ENCODE results near the gene MYBPH.

Gene MYBPH, protein sequence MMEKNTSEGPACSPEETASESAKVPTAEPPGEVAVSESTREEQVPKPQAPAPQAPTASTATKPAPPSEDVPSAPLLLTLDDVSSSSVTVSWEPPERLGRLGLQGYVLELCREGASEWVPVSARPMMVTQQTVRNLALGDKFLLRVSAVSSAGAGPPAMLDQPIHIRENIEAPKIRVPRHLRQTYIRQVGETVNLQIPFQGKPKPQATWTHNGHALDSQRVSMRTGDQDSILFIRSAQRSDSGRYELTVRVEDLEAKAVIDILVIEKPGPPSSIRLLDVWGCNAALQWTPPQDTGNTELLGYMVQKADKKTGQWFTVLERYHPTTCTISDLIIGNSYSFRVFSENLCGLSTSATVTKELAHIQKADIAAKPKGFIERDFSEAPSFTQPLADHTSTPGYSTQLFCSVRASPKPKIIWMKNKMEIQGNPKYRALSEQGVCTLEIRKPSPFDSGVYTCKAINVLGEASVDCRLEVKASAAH

DNA sequence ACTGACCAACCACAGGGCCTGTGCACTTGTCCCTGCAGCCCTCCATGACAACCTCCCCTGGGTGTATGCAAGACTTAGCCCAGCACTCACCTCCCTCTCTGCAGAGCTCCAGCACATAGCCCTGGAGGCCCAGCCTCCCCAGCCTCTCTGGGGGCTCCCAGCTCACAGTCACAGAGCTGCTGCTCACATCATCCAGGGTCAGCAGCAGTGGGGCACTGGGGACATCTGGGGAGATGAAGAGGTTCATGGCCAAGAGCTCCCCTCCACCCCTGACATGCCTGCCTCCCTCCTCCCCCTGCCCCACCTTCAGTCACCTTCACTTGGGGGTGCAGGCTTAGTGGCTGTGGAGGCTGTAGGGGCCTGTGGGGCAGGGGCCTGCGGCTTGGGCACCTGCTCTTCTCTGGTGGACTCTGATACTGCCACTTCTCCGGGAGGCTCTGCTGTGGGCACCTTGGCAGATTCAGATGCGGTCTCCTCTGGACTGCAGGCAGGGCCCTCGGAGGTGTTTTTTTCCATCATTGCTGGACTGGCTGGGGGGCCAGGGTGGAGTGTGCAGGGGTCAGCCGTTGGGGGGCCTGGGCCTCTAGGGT, at the start of gene MYBPH:
MYBPH (minus strand) TSS at position 590 of the 590 bp plus-strand sequence; CDS start at position 519, 71 bp downstream.
- H3K4me3 Mint-ChIP-seq = no peak within 1 kb of the TSS
- H3K4me1 Mint-ChIP-seq = no peaks in the 10 kb centered on the region
- H3K36me3 Mint-ChIP-seq = no peaks in the 10 kb centered on the region
- no peaks in the 10 kb centered on the region for H3K27me3 Mint-ChIP-seq
- no peak within 1 kb of the TSS for H3K27ac Mint-ChIP-seq
- H3K9me3 Mint-ChIP-seq = no peaks in the 10 kb centered on the region

DNA sequence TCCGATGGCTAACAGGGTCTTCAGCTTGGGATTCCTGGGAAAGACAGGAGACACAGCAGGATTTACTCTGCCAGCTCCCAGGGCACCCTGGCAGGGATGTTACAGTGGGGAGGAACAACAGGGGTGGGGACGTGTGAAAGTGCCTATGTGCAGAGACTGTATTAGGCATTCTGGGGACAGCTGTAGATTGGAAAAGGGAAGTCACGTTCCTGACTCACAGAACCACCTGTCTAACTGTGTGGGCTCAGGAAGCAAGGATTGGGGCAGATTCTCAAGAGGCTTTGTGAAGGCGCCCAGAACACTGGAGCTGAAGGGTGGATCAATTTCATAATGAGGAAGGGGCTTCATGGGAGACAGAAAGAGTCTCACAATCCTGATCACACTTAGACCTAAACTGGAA, 49.4 kb upstream of the MYBPH start:
- Mint-ChIP-seq H3K27me3 (peaks cover 4% of the 10 kb centered on the region), H3K4me3 (no peak overlapping the region), H3K27ac (no peak overlapping the region), H3K9me3 (no peaks in the 10 kb centered on the region), H3K36me3 (no peaks in the 10 kb centered on the region), H3K4me1 (no peaks in the 10 kb centered on the region)

DNA sequence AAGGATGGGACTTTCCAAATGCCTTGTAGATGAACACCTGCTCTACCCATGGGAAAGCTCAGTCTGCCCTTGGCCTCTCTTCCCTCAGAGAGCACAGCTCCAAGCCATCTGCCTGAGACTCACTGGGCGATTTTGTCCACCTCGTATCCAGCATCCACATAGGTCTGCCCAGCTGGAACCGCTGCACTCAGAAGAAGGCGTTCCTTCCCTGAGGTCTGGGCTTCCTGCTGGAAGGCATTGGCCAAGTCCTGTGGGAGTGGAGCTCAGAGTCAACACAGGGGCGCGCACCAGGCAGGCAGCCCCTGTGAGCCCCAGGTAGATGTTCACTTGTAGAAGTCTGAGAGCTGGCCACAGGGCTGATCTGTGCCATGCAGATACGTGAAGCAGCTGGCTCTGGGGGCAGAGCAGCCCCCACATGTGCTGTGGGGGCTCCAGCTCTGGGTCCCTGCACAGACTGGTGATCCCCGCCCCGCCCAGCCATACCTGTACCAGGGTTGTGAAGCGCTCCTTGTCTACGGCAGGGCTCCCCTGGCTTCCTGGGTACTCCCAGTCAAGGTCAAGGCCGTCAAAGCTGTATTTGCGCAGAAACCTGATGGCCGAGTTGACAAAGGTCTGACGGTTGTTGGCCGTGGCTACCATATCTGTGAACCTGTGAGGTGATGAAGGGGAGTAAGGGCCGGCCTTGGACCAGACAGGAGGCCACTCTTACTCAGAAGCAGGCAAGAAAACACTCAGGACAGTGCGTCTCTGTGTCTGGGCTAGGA, 47.6 kb upstream of the MYBPH start:
- H3K27me3 Mint-ChIP-seq = peaks cover 1% of the 10 kb centered on the region
- H3K27ac Mint-ChIP-seq = no peak overlapping the region
- H3K4me1 Mint-ChIP-seq = no peaks in the 10 kb centered on the region
- no peak overlapping the region for H3K4me3 Mint-ChIP-seq
- no peaks in the 10 kb centered on the region for H3K9me3 Mint-ChIP-seq
- H3K36me3 Mint-ChIP-seq = no peaks in the 10 kb centered on the region

DNA sequence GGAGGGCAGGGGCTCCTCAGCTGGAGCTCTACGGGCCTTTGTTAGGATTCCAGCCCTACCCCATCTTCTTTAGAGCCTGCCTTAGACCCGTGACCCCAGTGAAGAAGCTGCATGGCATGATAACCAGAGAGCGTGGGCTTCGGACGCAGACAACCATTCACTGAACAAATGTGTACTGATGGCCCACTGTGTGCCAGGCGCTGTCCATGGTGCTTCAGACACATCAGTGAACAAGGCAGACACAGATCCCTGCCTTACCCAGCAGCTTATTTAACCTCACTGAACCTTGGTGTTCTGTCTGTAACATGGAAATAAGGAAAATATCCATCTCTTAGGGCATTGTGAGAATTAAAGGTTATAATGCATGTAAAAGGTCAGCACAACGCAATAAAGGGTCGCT, 44.3 kb upstream of the MYBPH start:
- peaks cover 3% of the 10 kb centered on the region for H3K27me3 Mint-ChIP-seq

DNA sequence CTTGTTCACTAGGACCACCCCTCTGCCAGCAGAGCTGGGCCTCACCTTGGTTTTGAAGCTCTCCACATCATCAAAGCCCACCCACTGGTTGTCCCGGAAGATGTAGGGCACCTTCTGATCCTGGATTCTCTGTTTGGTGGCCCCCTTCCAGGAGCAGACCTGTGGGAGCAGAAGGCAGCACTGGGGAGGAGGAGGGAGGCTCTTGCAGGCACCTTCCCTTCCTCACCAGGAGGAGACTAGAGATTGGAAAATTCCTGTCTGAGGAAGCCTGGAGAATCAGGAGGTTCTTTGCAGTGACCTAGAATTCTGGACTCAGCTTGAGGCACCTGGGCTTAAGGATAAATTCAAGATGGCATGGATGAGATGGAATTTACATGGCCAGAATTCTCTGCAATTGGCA, 43.5 kb upstream of the MYBPH start:
- Mint-ChIP-seq H3K27ac (no peak overlapping the region), H3K4me1 (no peaks in the 10 kb centered on the region), H3K36me3 (no peaks in the 10 kb centered on the region), H3K9me3 (no peaks in the 10 kb centered on the region), H3K27me3 (peaks cover 3% of the 10 kb centered on the region), H3K4me3 (no peak overlapping the region)

More for the DNA sequence above, 44.3 kb upstream of the MYBPH start:
- H3K36me3 Mint-ChIP-seq = no peaks in the 10 kb centered on the region
- no peak overlapping the region for H3K4me3 Mint-ChIP-seq
- H3K9me3 Mint-ChIP-seq = no peaks in the 10 kb centered on the region
- H3K4me1 Mint-ChIP-seq = no peaks in the 10 kb centered on the region
- H3K27ac Mint-ChIP-seq = no peak overlapping the region

DNA sequence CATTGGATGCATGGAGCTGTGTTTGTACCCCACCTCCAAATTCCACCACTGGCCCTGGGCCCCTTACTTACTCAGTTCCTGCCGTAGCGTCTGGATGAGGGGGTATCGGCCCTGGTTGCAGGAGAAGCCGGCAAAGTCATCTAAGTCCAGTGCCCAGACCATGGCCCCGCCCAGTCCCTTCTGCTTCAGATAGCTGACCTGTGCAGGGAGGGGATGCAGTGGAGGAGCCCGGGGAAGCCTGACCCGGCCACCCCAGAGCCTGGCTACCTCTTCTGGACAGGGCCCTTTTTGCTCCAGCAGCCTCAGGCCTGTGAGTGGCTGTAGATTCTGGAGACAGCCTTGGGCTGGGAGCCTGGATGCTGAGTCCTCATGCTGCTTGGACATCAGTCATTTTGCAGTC, 42.0 kb upstream of the MYBPH start:
- no peaks in the 10 kb centered on the region for H3K36me3 Mint-ChIP-seq

DNA sequence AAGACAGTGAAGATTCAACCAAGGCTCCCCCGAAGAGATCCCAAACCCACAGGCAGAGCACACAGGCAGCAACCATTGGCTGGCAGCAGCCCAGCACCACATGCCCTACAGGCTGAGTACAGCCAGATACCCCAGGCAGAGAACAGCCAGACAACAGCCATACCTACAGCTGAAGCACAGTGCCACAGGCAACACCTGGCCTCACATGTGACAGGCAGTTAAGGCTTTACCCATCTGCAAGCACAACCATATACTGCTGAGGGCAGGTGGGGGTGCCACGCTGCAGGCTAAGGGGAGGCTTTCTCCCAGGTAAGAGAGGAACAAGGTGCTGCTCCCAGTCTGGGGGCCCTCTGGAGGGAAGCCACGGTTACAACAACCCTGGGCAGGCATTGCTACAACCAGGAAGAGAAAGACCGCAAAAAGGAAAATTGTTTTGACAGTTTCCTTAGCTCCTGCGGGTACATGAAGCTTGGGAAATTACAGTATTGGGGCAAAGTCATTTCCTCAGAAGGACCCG, 41.6 kb upstream of the MYBPH start:
- Mint-ChIP-seq H3K4me3 (no peak overlapping the region), H3K27me3 (peaks cover 3% of the 10 kb centered on the region), H3K4me1 (no peaks in the 10 kb centered on the region), H3K36me3 (no peaks in the 10 kb centered on the region), H3K27ac (no peak overlapping the region), H3K9me3 (no peaks in the 10 kb centered on the region)

More for the DNA sequence above, 42.0 kb upstream of the MYBPH start:
- Mint-ChIP-seq H3K27ac (no peak overlapping the region), H3K4me3 (no peak overlapping the region), H3K9me3 (no peaks in the 10 kb centered on the region), H3K27me3 (peaks cover 3% of the 10 kb centered on the region), H3K4me1 (no peaks in the 10 kb centered on the region)

DNA sequence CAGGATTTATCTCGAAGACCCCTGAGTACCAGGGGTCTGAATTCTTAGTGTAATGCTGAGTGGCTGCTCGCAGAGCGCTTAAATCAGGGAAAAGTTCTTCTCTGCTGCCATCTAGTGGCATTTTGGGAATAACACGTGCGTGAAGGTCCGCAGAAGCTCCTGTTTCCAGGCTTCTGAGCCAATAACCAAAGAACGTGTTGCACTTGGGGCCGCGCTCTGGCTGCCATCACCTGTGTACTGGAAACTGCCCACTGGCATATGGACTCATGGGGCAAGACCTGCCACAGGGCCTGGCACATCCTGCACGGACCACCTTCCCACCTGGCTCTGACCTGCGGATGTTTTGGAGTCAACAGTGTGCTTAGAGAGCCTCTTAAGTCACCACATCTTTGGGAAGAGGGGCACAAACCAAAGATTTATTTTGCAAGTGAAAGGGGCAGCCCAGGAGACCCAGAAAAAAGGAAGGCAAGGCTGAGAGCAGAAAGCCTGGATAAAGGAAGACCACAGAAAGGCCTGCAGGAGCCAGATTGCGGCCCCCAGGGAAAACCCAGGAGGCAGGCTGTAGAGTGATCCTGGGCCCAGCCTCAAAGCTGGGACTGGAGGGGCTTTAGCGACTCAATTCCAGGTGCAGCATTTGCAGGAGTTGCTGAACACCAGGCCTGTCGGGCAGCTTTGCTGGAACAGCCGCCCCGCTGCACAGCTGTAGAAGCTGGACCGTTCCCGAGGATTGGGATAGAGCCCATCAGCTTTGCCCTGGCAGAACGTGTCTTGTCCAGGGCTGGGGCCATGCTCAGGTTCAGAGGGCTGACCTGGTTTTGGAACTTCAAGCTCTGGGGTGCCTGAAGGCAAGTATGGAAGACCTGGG, 40.9 kb upstream of the MYBPH start:
- Mint-ChIP-seq H3K27me3 (peaks cover 3% of the 10 kb centered on the region), H3K27ac (no peak overlapping the region), H3K4me3 (no peak overlapping the region), H3K36me3 (no peaks in the 10 kb centered on the region), H3K9me3 (no peaks in the 10 kb centered on the region), H3K4me1 (no peaks in the 10 kb centered on the region)

DNA sequence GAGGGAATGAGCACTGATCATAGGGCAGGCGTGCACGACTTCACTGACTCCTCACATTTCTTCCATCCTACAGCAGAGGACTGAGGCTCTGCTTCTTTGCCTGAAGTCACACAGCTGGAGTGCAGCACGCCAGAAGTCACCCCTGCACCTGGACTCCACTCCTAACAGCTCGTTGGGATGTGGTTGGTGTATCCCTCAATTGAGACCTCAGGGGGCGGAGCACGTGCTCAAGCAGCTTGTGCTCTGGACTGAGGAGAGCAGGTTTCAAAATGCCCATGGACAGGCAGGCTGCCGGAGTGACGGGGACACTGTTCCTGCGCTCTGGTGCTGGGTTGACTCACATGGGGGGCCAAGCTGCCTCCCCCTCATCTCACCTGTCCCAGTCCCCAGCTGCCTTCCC, 39.9 kb upstream of the MYBPH start:
- peaks cover 3% of the 10 kb centered on the region for H3K27me3 Mint-ChIP-seq
- H3K4me3 Mint-ChIP-seq = no peak overlapping the region
- H3K27ac Mint-ChIP-seq = no peak overlapping the region
- H3K36me3 Mint-ChIP-seq = no peaks in the 10 kb centered on the region
- H3K4me1 Mint-ChIP-seq = no peaks in the 10 kb centered on the region
- H3K9me3 Mint-ChIP-seq = no peaks in the 10 kb centered on the region

DNA sequence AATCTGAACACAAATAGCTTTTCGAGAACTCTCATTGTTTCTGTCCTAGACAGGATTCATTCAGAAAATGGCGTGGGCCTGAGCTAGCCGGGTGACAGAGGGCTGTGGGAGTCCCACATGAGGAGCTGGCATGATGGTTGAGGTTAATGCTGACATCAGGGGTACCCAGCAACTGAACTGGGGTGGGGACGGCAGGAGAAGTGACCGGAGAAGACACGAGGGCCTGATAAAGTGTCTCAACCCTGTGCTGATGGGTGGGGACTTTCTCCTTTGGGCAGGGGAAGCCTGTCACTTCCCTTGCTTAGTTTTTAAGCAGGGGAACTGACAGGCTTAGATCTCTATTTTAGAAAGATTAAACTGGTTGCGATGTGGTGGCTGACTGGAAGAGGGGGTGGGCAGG, 39.2 kb upstream of the MYBPH start:
- H3K27ac Mint-ChIP-seq = no peak overlapping the region
- no peaks in the 10 kb centered on the region for H3K9me3 Mint-ChIP-seq
- H3K4me1 Mint-ChIP-seq = no peaks in the 10 kb centered on the region
- no peaks in the 10 kb centered on the region for H3K36me3 Mint-ChIP-seq
- no peak overlapping the region for H3K4me3 Mint-ChIP-seq
- peaks cover 3% of the 10 kb centered on the region for H3K27me3 Mint-ChIP-seq

DNA sequence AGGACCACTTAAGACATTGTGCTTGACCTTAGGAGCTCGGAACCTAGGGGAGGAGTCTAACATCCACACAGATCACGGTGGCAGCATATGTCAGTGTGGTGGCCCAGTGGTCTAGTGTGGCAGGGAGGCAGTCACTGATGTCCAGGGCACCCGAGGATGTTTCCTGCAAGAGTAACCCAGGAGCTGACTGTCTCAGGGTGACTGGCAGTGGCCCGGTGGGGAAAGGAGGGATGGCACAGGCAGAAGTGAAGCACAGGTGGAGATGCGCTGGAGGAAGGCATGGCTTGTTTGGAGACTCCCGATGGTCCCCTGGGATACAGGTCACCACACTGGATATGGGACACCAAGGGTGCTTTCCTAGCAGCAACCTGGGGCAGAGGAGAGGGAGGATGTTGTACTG, 37.5 kb upstream of the MYBPH start:
- no peaks in the 10 kb centered on the region for H3K36me3 Mint-ChIP-seq
- no peak overlapping the region for H3K4me3 Mint-ChIP-seq
- no peaks in the 10 kb centered on the region for H3K4me1 Mint-ChIP-seq
- H3K27me3 Mint-ChIP-seq = peaks cover 3% of the 10 kb centered on the region
- no peaks in the 10 kb centered on the region for H3K9me3 Mint-ChIP-seq
- no peak overlapping the region for H3K27ac Mint-ChIP-seq

DNA sequence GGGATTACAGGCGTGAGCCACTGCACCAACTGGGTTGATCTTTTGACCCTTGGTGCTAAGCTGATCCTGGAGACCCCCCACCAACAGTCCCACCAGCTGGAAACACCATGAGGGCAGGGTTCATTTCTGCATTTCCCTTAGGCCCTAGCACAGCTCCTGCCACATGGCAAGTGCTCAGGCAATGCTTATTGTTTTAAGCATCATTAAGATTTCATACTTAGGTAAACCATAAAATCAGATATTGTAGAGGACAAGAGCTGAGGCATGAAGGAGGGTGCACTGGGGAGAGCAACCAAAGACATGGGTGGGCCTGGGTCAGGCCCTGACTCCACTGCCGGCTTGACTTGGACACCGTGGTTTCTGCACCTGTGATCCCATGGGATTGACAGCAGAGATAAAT, 36.2 kb upstream of the MYBPH start:
- no peak overlapping the region for H3K4me3 Mint-ChIP-seq
- H3K36me3 Mint-ChIP-seq = no peaks in the 10 kb centered on the region
- no peaks in the 10 kb centered on the region for H3K4me1 Mint-ChIP-seq
- H3K9me3 Mint-ChIP-seq = no peaks in the 10 kb centered on the region
- peaks cover 3% of the 10 kb centered on the region for H3K27me3 Mint-ChIP-seq
- no peak overlapping the region for H3K27ac Mint-ChIP-seq

DNA sequence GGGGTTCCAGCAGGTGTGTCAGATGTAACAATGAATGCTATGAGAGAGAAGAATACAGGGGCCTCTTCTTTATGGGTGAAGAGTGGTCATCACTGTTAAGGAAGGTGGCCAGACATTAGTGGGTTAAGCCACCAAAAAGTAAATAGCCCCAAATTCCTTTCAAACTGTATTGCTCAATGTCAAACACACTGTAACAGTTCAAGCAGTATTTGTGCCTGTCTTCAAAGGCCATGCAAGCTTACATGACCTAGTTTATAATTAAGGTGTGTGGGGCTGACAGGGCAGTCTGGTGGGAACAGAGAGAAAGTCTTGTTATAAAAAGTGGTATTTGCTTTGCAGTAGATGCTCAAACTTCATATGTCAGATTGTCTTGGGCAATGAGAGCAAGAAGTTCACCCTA, 35.4 kb upstream of the MYBPH start:
- no peak overlapping the region for H3K4me3 Mint-ChIP-seq
- no peaks in the 10 kb centered on the region for H3K4me1 Mint-ChIP-seq
- H3K9me3 Mint-ChIP-seq = no peaks in the 10 kb centered on the region
- H3K27ac Mint-ChIP-seq = no peak overlapping the region
- no peaks in the 10 kb centered on the region for H3K36me3 Mint-ChIP-seq
- H3K27me3 Mint-ChIP-seq = no peaks in the 10 kb centered on the region

DNA sequence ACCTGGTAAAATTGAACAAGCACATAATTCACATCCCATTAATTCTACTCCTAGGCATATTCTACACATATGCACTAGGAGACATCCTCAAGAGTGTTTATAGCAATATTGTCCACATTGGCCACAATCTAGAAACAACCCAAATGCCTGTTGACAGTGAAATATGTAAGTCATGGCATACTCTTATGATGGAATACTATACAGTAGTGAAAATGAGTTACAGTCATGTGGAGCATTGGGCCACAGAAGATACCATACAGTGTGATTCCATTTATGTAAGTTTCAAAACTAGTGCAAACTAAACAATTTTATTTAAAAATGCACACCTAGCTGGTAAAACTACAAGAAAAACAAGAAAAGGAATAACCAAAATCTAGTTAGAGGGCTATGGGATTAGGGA, 34.7 kb upstream of the MYBPH start:
- Mint-ChIP-seq H3K27ac (no peak overlapping the region), H3K4me1 (no peaks in the 10 kb centered on the region)

DNA sequence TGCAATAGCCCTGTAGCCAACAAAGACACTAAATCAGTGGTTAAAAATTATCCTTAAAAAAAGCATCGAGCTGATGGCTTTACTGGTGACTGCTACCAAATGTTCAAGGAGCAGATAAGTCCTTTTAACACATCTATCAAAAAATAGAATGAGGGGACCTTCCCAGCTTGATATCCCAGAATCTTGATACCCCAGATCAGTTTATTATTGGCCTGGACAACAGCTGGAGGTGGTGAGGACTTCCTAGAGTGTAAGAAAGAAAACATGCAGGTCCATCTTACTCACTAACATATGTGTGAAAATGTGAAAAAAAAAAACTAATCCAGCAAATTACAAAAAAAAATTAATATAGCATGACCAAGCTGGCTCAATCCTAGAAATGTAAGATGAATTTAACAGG, 32.6 kb upstream of the MYBPH start:
- H3K4me1 Mint-ChIP-seq = no peaks in the 10 kb centered on the region
- H3K27me3 Mint-ChIP-seq = no peaks in the 10 kb centered on the region
- H3K4me3 Mint-ChIP-seq = no peak overlapping the region
- no peak overlapping the region for H3K27ac Mint-ChIP-seq
- no peaks in the 10 kb centered on the region for H3K36me3 Mint-ChIP-seq
- H3K9me3 Mint-ChIP-seq = no peaks in the 10 kb centered on the region

More for the DNA sequence above, 34.7 kb upstream of the MYBPH start:
- Mint-ChIP-seq H3K9me3 (no peaks in the 10 kb centered on the region), H3K36me3 (no peaks in the 10 kb centered on the region), H3K4me3 (no peak overlapping the region), H3K27me3 (no peaks in the 10 kb centered on the region)
